ENCODE results near the gene AIRE.

The AIRE gene

GRCh38 chr21:44295163-44295573 is 9.5 kb downstream of the AIRE start:
- Histone ChIP-seq H3K4me2 (ENCODE audit: low read length) (no peak overlapping the region), H3K4me3 (ENCODE audit: low read length) (no peak overlapping the region), H3K9me3 (replicated peaks; ENCODE audit: low read length) (no peaks in the 10 kb centered on the region), H3K9ac (ENCODE audit: low read depth, low read length) (no peak overlapping the region), H3K36me3 (ENCODE audit: insufficient read depth, low read length) (no peaks in the 10 kb centered on the region), H3K4me1 (ENCODE audit: control insufficient read depth, insufficient read depth, low read length) (peaks cover 17% of the 10 kb centered on the region), H3K27me3 (ENCODE audit: control insufficient read depth, insufficient read depth, low read length) (peaks cover 9% of the 10 kb centered on the region)

DNA sequence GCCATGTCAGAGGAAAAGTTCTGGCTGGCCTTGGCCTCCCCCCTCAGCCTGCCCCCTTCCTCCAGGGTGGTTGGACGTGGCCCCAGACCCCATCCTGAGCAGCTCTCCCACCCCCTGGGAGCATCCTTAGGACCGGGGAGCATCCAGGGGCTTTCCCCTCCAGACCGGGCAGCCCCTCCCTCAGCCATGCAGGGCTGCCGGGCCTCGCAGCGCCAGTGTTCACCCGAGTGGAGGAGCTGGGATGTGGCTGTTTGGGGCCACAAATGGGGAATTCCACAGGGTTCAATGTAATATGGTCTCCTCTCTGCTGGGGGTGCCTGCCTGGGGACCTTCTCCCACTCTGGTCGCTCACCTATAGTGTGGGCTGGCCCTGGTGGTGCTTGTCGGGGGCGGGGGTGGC is 10.0 kb downstream of the AIRE start:
- H3K4me1 ChIP-seq (ENCODE audit: control insufficient read depth, insufficient read depth, low read length), result peaks cover 18% of the 10 kb centered on the region
- peaks cover 4% of the 10 kb centered on the region for H3K27me3 ChIP-seq (ENCODE audit: control insufficient read depth, insufficient read depth, low read length)
- H3K9ac ChIP-seq (ENCODE audit: low read depth, low read length), result no peak overlapping the region
- no peak overlapping the region for H3K4me2 ChIP-seq (ENCODE audit: low read length)
- H3K36me3 ChIP-seq (ENCODE audit: insufficient read depth, low read length), result no peaks in the 10 kb centered on the region
- H3K9me3 ChIP-seq (replicated peaks; ENCODE audit: low read length), result no peaks in the 10 kb centered on the region
- H3K4me3 ChIP-seq (ENCODE audit: low read length), result no peak overlapping the region

DNA sequence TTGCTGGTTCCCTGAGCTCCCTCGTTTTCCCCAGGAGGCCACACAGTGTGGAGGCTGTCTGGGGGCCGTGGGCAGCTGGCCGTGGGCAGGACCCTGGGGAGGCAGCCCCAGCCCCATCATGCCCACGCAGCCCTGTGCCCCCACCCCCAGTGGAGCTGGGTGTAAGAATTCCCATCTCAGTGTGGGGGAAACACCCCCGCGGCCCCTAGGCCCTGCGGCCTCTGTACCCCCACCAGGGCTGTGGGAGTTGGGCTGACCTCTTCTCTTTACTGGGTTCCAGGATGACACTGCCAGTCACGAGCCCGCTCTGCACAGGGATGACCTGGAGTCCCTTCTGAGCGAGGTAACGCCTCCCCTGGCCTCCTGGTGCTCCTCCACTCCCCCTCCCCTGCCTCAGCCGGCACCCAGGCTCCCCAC is 10.4 kb downstream of the AIRE start:
- H3K27me3 ChIP-seq (ENCODE audit: control insufficient read depth, insufficient read depth, low read length), result no peaks in the 10 kb centered on the region
- H3K9me3 ChIP-seq (replicated peaks; ENCODE audit: low read length), result no peaks in the 10 kb centered on the region
- H3K4me1 ChIP-seq (ENCODE audit: control insufficient read depth, insufficient read depth, low read length), result peaks cover 23% of the 10 kb centered on the region
- no peaks in the 10 kb centered on the region for H3K36me3 ChIP-seq (ENCODE audit: insufficient read depth, low read length)
- H3K4me3 ChIP-seq (ENCODE audit: low read length), result no peak overlapping the region
- no peak overlapping the region for H3K9ac ChIP-seq (ENCODE audit: low read depth, low read length)
- H3K4me2 ChIP-seq (ENCODE audit: low read length), result no peak overlapping the region

GRCh38 chr21:44296916-44297315 is 11.2 kb downstream of the AIRE start:
- H3K9me3 ChIP-seq (replicated peaks; ENCODE audit: low read length), result no peaks in the 10 kb centered on the region
- no peak overlapping the region for H3K4me3 ChIP-seq (ENCODE audit: low read length)
- H3K9ac ChIP-seq (ENCODE audit: low read depth, low read length), result no peak overlapping the region
- H3K4me1 ChIP-seq (ENCODE audit: control insufficient read depth, insufficient read depth, low read length), result peaks cover 31% of the 10 kb centered on the region
- H3K27me3 ChIP-seq (ENCODE audit: control insufficient read depth, insufficient read depth, low read length), result no peaks in the 10 kb centered on the region
- H3K4me2 ChIP-seq (ENCODE audit: low read length), result no peak overlapping the region
- H3K36me3 ChIP-seq (ENCODE audit: insufficient read depth, low read length), result no peaks in the 10 kb centered on the region

- no peak overlapping the region for H3K9ac ChIP-seq (ENCODE audit: low read depth, low read length)
- H3K9me3 ChIP-seq (replicated peaks; ENCODE audit: low read length), result no peaks in the 10 kb centered on the region
- H3K4me3 ChIP-seq (ENCODE audit: low read length), result no peak overlapping the region
Observed at GRCh38 chr21:44297525-44298290, 12.0 kb downstream of the AIRE start.

DNA sequence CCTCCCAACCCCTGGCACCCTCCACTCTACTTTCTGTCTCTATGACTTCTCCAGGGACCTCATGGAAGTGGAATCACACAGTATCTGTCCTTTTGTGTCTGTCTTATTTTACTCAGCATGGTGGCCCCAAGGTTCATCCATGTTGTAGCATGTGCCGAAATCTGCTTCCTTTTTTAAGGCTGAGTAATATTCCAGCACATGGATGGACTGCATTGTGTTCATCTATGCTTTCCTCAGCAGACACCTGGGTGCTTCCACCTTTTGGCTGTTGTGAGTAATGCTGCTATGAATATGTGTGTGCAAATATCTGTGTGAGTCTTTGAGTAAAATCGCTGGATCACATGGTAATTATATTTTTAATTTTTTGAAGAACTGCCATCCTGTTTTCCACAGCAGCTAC is 12.6 kb downstream of the AIRE start:
- H3K27me3 ChIP-seq (ENCODE audit: control insufficient read depth, insufficient read depth, low read length), result no peaks in the 10 kb centered on the region
- peaks cover 31% of the 10 kb centered on the region for H3K4me1 ChIP-seq (ENCODE audit: control insufficient read depth, insufficient read depth, low read length)
- H3K9ac ChIP-seq (ENCODE audit: low read depth, low read length), result no peak overlapping the region
- no peak overlapping the region for H3K4me3 ChIP-seq (ENCODE audit: low read length)
- H3K9me3 ChIP-seq (replicated peaks; ENCODE audit: low read length), result no peaks in the 10 kb centered on the region
- no peak overlapping the region for H3K4me2 ChIP-seq (ENCODE audit: low read length)
- no peaks in the 10 kb centered on the region for H3K36me3 ChIP-seq (ENCODE audit: insufficient read depth, low read length)

More at GRCh38 chr21:44297525-44298290, 12.0 kb downstream of the AIRE start:
- peaks cover 31% of the 10 kb centered on the region for H3K4me1 ChIP-seq (ENCODE audit: control insufficient read depth, insufficient read depth, low read length)
- H3K4me2 ChIP-seq (ENCODE audit: low read length), result no peak overlapping the region
- no peaks in the 10 kb centered on the region for H3K36me3 ChIP-seq (ENCODE audit: insufficient read depth, low read length)
- H3K27me3 ChIP-seq (ENCODE audit: control insufficient read depth, insufficient read depth, low read length), result no peaks in the 10 kb centered on the region

DNA sequence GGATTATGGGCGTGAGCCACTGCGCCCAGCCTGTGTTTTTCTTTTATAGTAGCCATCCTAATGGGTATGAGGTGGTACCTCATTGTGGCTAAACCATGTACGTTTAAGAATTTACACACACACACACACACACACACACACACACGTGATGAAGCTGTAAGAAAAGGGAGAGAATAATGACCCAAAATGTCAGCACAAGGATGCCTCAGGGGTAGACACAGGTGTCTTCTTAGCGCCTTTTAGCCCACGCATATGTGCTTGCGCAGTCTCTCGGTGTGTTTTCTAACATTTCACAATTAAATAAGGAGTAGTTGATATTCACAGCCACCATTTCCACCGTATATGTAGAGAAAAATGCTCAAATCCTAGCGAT is 13.4 kb downstream of the AIRE start:
- Histone ChIP-seq H3K9me3 (replicated peaks; ENCODE audit: low read length) (no peaks in the 10 kb centered on the region), H3K36me3 (ENCODE audit: insufficient read depth, low read length) (no peaks in the 10 kb centered on the region), H3K9ac (ENCODE audit: low read depth, low read length) (peak overlapping the region; percentile 91), H3K4me1 (ENCODE audit: control insufficient read depth, insufficient read depth, low read length) (peaks cover 31% of the 10 kb centered on the region), H3K4me3 (ENCODE audit: low read length) (peak overlapping the region; percentile 96), H3K27me3 (ENCODE audit: control insufficient read depth, insufficient read depth, low read length) (no peaks in the 10 kb centered on the region), H3K4me2 (ENCODE audit: low read length) (peak overlapping the region; percentile 99)

GRCh38 chr21:44299458-44300261 is 14.0 kb downstream of the AIRE start, which contains the start of gene PFKL:
PFKL (plus strand) TSS chr21:44300053; CDS start chr21:44300106, 53 bp downstream.
- no peaks in the 10 kb centered on the region for H3K27me3 ChIP-seq (ENCODE audit: control insufficient read depth, insufficient read depth, low read length)
- no peaks in the 10 kb centered on the region for H3K9me3 ChIP-seq (replicated peaks; ENCODE audit: low read length)
- no peaks in the 10 kb centered on the region for H3K36me3 ChIP-seq (ENCODE audit: insufficient read depth, low read length)
- H3K4me2 ChIP-seq (ENCODE audit: low read length), result peak within 1 kb of the TSS; percentile 99
- H3K4me1 ChIP-seq (ENCODE audit: control insufficient read depth, insufficient read depth, low read length), result peaks cover 26% of the 10 kb centered on the region
- peak within 1 kb of the TSS; percentile 91 for H3K9ac ChIP-seq (ENCODE audit: low read depth, low read length)
- peak within 1 kb of the TSS; percentile 96 for H3K4me3 ChIP-seq (ENCODE audit: low read length)

- H3K36me3 ChIP-seq (ENCODE audit: insufficient read depth, low read length), result no peaks in the 10 kb centered on the region
- peaks cover 22% of the 10 kb centered on the region for H3K4me1 ChIP-seq (ENCODE audit: control insufficient read depth, insufficient read depth, low read length)
- peak overlapping the region; percentile 96 for H3K4me3 ChIP-seq (ENCODE audit: low read length)
- H3K9ac ChIP-seq (ENCODE audit: low read depth, low read length), result peak overlapping the region; percentile 91
- H3K27me3 ChIP-seq (ENCODE audit: control insufficient read depth, insufficient read depth, low read length), result no peaks in the 10 kb centered on the region
- H3K4me2 ChIP-seq (ENCODE audit: low read length), result peak overlapping the region; percentile 99
- H3K9me3 ChIP-seq (replicated peaks; ENCODE audit: low read length), result no peaks in the 10 kb centered on the region
Observed at GRCh38 chr21:44300262-44300959, 14.7 kb downstream of the AIRE start.

DNA sequence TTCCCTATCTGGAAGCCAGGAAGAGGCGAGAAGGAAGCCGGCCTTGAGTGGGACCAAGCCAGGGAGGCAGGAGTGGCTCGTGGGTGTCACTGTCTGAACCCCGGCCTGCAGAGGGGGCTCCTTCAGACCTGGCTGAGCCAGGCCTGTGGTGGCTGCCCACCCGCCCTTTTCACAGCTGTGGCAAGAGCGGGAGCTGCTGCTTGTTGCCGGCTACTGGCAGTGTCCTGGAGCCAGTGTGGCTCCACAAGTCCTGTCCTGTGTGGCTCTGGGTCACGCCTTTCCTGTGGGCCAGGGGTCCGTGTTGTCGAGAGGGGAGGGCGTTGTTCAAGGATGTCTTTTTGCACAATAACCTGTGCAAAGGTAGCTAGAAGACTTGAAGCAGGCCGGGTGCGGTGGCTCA is 15.5 kb downstream of the AIRE start:
- Histone ChIP-seq H3K27me3 (ENCODE audit: control insufficient read depth, insufficient read depth, low read length) (no peaks in the 10 kb centered on the region), H3K4me2 (ENCODE audit: low read length) (peak overlapping the region; percentile 99), H3K4me1 (ENCODE audit: control insufficient read depth, insufficient read depth, low read length) (peaks cover 22% of the 10 kb centered on the region), H3K4me3 (ENCODE audit: low read length) (peak overlapping the region; percentile 96), H3K9me3 (replicated peaks; ENCODE audit: low read length) (no peaks in the 10 kb centered on the region), H3K36me3 (ENCODE audit: insufficient read depth, low read length) (peaks cover 1% of the 10 kb centered on the region), H3K9ac (ENCODE audit: low read depth, low read length) (peak overlapping the region; percentile 91)

- Histone ChIP-seq H3K27me3 (ENCODE audit: control insufficient read depth, insufficient read depth, low read length) (no peaks in the 10 kb centered on the region), H3K4me3 (ENCODE audit: low read length) (no peak overlapping the region), H3K9ac (ENCODE audit: low read depth, low read length) (no peak overlapping the region), H3K4me2 (ENCODE audit: low read length) (peak overlapping the region; percentile 99), H3K4me1 (ENCODE audit: control insufficient read depth, insufficient read depth, low read length) (peaks cover 22% of the 10 kb centered on the region), H3K9me3 (replicated peaks; ENCODE audit: low read length) (no peaks in the 10 kb centered on the region), H3K36me3 (ENCODE audit: insufficient read depth, low read length) (peaks cover 8% of the 10 kb centered on the region)
Observed at GRCh38 chr21:44301961-44302406, 16.3 kb downstream of the AIRE start.

All from skeletal muscle satellite cell (primary cell).